CD4-positive, alpha-beta T cell treated with Interleukin-4 for 1 hour (primary cell): ENCODE results near the gene DNHD1.
A peak's percentile ranks its signal among the peaks of the same experiment; 100 is the strongest.
"Not testable (repeated sequence)": the region's sequence is repeated elsewhere in the genome, so short reads cannot be mapped to it uniquely, and the experiment has no call there.

ENCODE experiments used
- DNase-seq, 2 donors: peaks; one replicate each; pipeline ENCODE4 v3.0.0-alpha.2; 2020 to 2022

The DNHD1 gene

DNA sequence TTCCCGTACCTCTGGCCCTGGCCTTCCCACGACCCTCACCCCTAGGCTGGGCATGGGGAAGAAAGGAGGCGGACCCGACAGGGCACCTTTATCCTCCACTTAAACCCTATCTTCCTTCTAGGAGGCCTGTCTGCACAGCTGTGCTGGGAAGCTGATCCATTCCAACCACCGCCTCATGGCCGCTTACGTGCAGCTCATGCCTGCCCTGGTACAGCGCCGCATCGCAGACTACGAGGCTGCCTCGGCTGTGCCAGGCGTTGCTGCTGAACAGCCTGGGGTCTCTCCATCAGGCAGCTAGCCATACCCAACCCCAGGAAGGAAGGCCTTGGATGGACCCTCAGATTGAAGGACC, 15.2 kb upstream of the DNHD1 start:
- DNase-seq, result peak in 1 of 2 donors; percentile 15

- no peak for DNase-seq
These were observed 14.6 kb upstream of the DNHD1 start for GRCh38 chr11:6482441-6482840.

DNA sequence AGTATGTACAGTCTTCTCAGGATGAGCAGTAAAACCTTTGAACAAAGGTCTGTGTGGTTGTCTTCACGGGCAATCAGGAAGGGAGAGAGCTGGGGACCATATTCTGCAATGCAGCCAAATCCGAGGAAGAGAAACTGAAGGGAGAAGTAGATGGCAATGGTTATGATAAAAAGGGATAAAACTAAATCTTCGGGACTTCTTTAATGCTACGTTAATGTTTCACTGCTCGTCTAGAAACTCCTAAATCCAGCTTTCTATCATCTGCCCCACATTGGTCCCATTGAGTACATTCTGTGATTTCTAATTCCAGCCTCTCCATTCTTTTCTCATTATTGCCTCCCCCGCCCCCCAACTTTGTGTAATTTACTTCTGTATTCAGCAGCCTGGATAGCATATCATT, 14.1 kb upstream of the DNHD1 start:
- no peak for DNase-seq

DNA sequence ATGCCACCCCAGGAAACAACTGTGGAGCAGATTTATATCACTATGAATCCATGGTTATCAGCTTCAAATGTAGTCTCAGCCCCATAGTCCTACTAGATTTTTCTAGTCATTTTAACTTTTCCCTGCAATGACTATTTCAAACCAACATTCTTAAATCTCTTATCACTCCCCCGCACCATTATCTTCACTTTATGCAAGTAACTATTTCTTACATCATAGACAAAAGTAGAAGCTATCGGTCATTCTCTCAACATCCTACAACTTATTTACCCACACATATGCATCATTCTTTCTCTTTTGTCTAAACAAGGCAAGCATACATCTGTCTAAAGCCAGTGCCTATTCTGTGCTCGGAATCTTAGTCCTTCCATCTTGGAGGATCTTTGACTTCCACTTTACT, 11.4 kb upstream of the DNHD1 start:
- no peak for DNase-seq

DNA sequence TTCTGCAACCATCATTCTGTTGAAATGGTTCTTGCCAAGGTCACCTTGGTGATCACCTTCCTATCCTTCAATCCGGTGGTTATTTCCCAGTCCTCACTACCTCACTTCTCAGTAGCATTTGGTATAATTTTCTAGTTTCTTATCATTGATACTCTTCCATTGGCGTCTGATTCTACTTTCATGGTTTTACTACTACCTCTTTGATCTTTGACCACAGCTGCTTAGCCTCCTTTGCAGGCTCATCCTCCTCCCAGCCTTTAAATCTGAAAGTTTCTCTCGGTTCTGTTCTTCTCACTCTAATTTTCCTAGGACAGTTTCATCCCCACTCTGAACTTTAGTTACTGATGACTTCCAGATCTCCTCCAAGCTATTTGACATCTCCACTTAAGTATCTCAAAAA, 10.8 kb upstream of the DNHD1 start:
- no peak for DNase-seq

GRCh38 chr11:6486938-6487337, 10.1 kb upstream of the DNHD1 start:
- no peak for DNase-seq

GRCh38 chr11:6488342-6488741, 8.7 kb upstream of the DNHD1 start:
- DNase-seq, result no peak

DNA sequence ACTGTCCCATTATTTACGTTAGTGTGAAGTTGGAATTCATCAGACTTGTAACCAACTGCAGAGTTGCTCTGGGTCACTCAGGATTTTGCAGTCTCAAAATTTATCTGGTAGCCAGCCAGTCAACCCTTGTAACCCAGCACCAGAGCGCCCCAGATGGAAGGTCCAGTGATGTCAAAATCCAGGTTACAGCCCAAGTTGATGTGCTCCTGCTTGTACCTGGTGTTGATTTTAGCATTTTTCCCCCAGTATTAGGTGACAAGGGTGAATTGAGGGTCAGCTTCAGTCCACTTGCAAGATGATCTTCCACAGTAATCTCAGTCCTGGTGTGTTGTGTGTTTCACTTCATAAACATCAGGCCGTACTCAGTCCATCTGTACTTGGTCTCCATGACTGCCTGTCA, 8.3 kb upstream of the DNHD1 start:
- no peak for DNase-seq

DNA sequence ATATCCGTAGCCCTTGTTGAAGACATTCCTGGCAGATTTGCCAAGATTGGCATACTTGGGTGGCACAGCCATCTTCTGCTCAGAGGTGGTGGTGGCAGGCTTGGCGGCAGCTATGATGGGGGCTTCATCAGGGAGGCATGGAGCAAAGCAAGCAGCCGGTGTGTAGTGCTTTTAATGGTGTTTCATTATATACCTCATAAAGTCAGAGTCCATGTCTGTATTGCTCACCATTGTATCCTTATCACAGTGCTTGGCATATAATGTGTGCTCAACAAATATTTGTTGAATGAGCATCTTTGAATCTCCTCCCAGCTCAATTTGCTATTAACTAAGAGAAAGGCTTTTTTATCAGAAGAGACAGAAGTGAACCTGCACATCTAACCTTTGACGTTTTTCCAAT, 7.8 kb upstream of the DNHD1 start:
- no peak for DNase-seq

DNA sequence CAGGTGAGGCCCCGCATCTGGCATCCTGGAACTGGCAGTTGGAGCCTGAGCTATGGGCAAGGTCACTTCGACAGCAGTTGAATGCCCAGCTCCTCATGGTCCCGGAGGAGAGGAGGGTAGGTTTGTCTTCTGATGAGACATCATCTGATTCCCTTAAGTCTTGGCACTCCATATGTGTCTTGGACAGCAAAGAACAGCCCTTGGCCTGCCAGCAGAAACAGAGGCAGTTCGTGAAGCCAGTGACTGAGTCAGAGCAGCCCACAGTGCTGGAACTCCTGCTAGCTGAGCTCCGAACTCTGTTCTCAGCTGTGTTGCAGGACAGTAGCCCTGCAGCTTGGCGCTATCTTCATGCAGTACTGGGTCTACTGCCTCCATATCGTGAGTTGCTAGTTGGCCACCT, 1.0 kb downstream of the DNHD1 start:
- no peak for DNase-seq

- DNase-seq, result no peak
These were observed 1.5 kb downstream of the DNHD1 start for GRCh38 chr11:6498544-6498943.

- no peak for DNase-seq
These were observed 5.3 kb downstream of the DNHD1 start for GRCh38 chr11:6502382-6502781.

- no peak for DNase-seq
These were observed 7.1 kb downstream of the DNHD1 start for GRCh38 chr11:6504166-6504565.

GRCh38 chr11:6505577-6506240, 8.6 kb downstream of the DNHD1 start:
- peak in 1 of 2 donors; percentile 52 for DNase-seq

DNA sequence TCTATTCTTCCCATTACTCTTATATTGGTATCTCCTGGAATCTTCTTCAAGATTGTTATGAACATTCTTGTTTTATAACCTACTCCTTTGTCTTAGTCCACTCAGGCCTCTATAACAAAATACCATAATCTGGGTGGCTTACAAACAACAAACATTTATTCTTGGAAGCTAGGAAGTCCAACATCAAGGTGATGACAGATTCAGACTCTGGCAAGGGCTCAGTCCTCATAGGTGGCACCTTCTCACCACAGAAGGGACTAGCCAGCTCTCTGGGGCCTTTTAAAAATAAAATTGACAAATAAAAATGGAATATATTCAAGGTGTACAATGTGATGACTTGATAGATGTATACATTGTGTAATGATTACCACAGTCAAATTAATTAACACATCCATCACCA, 19.8 kb downstream of the DNHD1 start:
- DNase-seq, result no peak

- DNase-seq, result no peak
These were observed 23.2 kb downstream of the DNHD1 start for GRCh38 chr11:6520265-6520664.

DNA sequence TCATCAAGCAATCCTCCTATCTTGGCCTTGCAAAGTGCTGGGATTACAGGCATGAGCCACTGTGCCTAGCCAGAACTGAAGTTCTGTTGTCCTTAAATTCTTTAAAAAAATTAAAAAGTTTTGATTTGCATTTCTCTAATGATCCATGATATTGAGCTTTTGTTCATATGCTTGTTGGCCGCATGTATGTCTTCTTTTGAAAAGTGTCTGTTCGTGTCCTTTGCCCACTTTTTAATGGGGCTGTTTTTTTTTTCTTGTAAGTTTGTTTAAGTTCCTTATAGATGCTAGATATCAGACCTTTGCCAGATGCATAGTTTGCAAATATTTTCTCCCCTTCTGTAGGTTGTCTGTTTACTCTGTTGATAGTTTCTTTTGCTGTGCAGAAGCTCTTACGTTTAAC, 24.9 kb downstream of the DNHD1 start:
- not testable (repeated sequence) for DNase-seq

DNA sequence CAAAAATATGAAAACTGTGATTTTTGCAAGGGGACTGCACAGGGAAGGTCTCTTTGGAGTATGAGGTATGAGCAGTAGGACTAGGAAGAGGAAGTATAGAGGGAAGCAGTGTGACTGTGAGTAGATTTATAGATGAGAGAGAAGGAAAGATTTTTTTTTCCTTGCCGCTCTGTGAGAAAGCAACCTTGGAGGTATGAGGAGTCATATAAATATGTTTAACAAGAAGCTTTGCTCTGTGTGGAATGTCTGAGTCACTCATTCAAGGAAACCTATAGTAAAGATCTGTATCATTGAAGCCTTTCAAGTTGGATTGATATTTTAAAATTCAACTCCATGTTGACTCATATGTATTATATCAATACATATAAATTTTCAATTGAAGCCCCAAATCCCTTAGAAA, 26.2 kb downstream of the DNHD1 start:
- DNase-seq, result no peak

DNA sequence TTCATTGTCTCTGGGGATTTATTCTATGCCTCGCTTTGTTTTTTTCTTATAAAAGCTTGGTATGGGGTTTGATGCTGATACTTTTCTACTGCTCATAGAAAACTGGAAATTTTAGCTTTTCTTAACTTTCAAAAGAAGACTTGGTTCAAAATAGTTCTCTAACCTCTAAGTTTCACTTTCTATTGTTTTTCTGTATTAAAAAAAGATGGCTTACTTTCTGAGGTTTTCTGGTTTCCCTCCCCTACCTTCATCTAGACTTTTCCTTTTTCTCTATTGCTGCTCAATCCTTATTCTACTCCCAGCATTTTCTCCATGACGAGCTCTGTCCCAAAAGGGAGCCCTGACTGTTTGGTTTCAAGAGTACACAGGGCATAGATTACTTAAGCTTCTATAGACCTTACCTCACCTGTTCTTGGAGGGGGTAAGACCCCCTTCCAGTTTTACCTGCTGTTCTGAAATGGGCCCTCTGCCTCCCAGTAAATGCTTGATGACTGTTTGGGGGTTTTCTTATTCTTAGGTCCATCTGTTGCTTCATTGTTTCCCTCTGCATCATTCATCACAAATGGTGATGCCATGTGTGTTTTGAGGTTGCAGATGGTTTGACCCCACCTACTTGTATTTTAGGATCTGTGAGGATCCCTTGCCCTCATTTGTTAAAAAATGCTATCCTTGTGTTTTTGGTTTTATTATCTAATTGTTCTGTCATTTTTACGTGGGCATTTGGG, 29.5 kb downstream of the DNHD1 start:
- peak in 1 of 2 donors; percentile 2 for DNase-seq

GRCh38 chr11:6529266-6529665, 32.2 kb downstream of the DNHD1 start:
- no peak for DNase-seq

DNA sequence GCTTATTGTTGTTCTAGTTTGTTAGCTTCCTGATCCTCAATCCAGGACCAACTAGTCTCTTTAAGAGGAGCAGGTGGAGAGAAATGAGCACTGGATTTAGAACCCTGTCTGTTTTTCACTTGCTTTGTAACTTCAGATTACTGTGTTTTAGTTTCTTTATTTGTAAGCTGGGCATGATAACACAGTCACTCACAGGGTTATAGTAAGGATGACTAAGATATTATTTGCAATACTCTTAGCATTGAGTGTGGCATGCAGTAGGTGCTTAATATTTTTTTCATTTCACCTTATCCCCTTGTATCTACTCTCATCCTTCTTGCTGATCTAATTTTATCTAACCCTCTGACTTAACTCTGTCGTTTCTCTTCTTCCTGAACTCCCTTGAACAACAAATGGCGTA, 33.8 kb downstream of the DNHD1 start:
- DNase-seq, result no peak

GRCh38 chr11:6531267-6531752, 34.2 kb downstream of the DNHD1 start:
- peak in 1 of 2 donors; percentile 61 for DNase-seq

GRCh38 chr11:6538456-6538855, 41.4 kb downstream of the DNHD1 start:
- no peak for DNase-seq

DNA sequence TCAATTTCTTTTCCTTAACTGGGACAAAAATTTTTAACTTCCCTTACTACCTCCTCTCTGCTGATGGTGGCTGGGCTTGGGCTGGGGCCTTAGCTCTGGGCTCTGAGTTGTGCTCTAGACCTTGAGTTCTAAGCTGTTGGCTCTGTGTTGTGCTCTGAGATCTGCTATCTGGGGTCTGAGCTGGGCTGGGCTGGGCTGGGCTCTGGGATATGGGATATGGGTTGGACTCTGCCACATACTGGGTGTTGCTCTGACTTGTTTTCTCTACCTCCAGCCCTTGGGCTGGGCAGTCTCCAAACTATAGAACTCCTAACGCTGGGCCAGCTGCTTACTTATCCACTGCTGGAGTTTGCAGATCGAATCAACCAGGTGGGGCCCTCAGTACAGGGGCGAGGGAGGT, 41.9 kb downstream of the DNHD1 start:
- DNase-seq, result no peak

- DNase-seq, result no peak
These were observed 42.7 kb downstream of the DNHD1 start for GRCh38 chr11:6539748-6540268.
